ENCODE results near the gene BCAR3.

Gene BCAR3

DNA sequence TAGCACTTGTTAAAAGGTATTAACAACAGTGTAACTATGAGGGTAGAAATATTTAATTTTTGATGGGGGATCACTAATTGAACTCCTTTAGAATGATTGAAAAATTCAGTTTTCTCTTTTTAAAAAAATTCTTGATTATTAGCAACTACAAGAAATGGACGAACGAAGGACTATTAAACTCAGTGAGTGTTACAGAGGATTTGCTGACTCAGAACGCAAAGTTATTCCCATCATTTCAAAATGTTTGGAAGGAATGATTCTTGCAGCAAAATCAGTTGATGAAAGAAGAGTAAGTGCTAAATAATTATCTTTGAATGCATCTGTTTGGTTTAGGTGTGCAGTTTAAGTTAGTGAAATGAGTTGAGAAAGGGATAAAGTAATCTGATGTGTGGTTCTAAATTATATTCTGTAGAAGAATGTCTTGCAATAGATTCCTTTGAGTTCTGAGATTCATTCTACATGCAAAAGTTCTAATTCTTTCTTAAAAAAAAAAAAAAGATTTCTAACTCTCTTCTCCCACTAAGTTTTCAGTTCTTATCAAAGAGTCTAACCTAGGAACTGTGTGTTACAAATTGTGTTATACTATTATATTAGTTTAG lies 148.8 kb downstream of the BCAR3 start:
- DNase-seq = no peak

DNA sequence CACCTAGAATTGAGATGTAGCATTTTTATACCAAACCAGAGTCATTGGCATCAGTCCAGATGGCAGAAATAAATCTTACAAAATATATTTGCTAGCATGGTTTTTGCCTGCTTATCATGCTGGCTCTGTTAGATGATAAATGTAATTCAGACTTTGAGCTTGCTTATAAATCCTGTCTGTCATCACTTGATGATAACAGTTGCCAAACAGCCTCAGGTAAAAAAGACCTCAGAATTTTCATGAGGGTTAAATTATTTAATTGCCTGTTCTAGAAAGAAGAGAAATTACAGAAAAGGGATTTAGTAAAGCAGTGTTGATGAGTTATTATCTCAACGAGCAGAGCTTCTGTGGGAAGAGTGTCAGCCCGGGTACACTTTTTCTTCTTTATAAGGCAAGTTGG lies 150.4 kb downstream of the BCAR3 start:
- DNase-seq = no peak

DNA sequence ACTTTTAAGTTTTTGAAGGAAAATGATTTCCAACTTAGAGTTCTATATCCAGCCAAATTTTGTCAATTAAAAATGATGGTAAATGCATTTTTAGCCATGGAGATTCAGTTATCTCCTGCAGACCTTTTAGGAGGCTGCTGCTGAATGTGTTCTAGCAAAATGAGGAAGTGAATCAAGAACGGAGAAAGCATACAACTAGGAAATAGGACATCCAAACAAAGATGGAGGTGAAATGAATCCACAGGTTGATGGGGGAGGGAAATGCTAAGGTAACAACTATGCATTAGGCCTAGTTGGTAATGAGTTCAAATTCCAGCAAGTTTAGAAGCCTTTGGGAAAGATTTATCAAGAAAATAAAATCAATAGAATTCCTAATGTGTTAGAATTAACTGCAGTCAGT lies 153.2 kb downstream of the BCAR3 start:
- DNase-seq = no peak

DNA sequence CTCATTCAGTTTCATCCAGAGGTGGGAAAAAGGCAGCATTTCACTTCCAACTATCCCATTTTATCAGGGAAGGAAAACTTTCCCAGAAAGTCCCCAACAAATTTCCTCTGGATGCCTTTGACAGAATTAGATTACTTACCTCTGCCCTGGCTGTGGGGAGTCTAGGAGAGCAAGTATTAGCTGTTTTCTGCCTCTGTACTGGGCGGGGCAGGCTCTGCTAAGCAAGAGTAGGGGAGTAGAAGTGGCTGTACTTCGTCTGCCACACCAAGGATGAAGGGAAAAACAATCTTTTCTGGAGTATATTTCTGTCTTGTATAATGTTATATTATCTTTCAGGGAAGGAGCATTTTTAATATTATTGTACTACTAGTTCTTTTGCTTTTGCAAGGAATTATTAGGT lies 155.2 kb downstream of the BCAR3 start:
- no peak for DNase-seq

DNA sequence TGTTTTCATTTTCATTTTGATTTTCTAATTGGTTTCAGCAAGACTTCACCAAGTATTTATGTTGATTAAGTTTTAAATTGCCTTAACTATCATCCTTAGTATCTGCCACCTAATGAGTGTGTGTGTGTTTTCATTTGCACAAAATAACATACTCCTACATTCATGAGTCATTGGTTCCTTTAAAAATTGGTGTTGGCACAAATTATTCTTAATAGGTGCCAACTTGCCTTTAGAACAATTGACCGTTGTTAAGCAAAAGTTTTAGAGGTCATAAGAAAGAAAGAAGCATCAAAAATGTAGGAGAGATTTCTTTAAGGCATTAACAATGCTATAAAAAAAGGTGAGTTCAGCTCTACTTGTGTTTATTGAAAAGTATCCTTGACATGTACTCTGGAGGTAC lies 156.2 kb downstream of the BCAR3 start:
- DNase-seq = no peak

DNA sequence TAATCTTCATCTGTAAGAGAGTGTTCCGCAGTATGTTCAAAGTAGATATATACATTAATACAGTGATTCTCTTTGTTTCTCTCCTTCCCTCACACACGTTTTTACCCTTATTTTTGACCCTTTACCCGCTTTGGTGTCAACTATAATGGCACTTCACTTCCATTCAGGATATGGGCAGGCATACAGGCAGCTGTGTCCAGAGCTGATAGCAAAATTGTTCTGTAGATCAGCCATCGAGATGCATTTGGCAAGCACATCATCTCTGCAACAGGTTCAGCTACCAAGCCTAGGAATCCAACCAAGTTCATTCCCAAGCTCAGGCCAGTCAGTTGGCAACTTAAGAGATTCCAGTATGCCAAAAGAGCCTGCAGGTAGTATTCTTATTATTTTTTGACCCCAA lies 158.9 kb downstream of the BCAR3 start:
- no peak for DNase-seq

DNA sequence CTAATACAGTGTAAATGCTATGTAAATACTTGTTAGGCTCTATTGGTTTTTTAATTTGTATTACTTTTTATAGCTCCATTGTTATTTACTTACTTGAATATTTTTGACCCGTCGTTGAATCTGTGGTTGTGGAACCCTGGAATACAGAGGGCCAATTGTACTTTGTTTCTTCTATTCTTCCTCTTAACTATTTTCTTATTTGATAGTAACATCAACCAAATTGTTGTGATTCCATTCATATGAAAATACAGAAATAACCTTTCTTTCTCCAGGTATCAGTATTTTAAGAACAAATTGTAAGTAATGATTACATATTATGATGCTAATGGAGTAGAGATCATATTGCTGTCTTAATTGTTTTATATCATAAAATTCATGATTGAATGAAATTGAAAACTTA lies 160.0 kb downstream of the BCAR3 start:
- DNase-seq = no peak

DNA sequence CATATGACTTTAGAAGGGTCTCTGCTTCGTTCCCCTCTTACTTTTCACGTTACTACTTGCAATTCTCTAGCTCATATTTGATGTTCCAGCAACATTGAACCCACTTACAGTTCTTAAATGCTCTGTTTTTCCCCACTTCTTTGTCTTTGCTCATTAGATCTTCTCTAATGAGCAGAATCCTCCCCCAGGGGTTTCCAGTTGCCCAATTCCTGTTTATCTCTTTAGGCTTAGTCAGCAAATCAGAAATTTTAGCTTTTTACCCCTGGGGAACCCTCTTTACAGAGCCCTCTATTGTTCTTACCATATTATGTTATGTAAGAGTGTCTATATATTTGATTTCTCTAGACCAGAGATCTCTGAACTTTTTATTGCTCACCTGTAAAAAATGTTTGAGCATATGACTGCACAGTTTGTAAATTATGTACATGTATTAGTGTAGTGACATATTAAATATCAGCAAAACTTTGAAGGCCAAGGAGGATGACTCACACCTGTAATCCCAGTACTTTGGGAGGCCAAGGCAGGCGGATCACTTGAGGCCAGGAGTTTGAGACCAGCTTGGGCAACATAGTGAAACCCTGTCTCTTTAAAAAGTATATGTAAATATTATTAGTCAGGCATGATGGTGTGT lies 162.3 kb downstream of the BCAR3 start:
- DNase-seq = no peak

DNA sequence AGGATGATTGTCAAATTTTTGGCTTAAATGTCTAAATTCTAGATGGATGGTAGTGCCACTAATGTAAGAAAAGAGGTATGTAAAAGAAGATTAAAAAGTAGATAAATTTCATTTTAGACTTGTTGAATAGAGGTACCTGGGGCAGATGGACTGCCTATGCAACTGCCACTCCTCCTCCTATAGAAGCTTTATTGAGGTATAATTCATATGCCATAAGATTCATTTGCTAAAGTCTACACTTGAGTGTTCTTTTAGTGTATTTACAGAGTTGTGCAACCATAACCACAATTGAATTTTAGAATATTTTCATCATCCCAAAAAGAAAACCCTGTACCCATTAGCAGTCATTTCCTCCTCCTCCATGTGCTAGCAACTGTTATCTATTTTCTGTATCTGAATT lies 163.1 kb downstream of the BCAR3 start:
- DNase-seq = no peak

DNA sequence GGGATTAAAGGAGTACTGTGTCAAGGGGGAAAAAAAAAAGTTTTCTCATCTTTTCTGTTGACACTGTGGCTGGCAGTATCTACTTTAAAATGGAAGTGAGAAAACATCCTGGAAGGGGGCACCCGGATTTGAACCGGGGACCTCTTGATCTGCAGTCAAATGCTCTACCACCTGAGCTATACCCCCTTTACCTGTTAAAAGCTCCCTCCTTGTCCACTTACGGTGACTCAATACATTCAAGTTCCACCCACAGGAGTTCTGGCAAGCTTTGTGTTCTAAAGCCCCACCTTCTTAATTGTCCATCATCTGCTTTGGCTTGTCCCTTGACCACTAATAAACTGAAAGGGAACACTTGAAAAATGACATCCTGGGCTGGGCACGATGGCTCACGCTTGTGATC lies 165.5 kb downstream of the BCAR3 start:
- DNase-seq = no peak
